ENCODE data around the gene KCNC1.

Gene KCNC1

GRCh38 chr11:17748044-17748443 lies 13.5 kb downstream of the KCNC1 start:
- TF ChIP-seq EZH2 (IDR thresholded peaks at IDR 0.05; ENCODE audit: borderline replicate concordance, low read length) (no peak), CTCF (IDR thresholded peaks at IDR 0.05; ENCODE audit: low read length) (no peak)
- no peaks in the 10 kb centered on the region for H3K4me1 ChIP-seq (ENCODE audit: insufficient read depth, low read length, severe bottlenecking)
- H4K20me1 ChIP-seq (ENCODE audit: insufficient read depth, low read length) = no peaks in the 10 kb centered on the region
- no peak overlapping the region for H3K4me2 ChIP-seq (ENCODE audit: low read length)
- H3F3A ChIP-seq (ENCODE audit: insufficient read depth, low read length) = no peaks in the 10 kb centered on the region
- H2AFZ ChIP-seq (ENCODE audit: low read length) = no peak overlapping the region
- no peaks in the 10 kb centered on the region for H3K9me3 ChIP-seq (ENCODE audit: low read length)
- H3K27ac ChIP-seq (ENCODE audit: low read depth, low read length, poor library complexity, severe bottlenecking) = no peak overlapping the region
- H3K36me3 ChIP-seq (ENCODE audit: insufficient read depth, low read length) = no peaks in the 10 kb centered on the region
- H3K27me3 ChIP-seq (ENCODE audit: insufficient read depth, low read length) = no peaks in the 10 kb centered on the region
- no peak overlapping the region for H3K9ac ChIP-seq (ENCODE audit: low read length)
- H3K9me2 ChIP-seq (ENCODE audit: low read depth, low read length) = no peaks in the 10 kb centered on the region
- no peak overlapping the region for H3K4me3 ChIP-seq (ENCODE audit: low read depth, low read length, poor library complexity, severe bottlenecking)
- no peaks in the 10 kb centered on the region for H3K79me2 ChIP-seq (ENCODE audit: insufficient read depth, low read length)

GRCh38 chr11:17748761-17749721 lies 14.5 kb downstream of the KCNC1 start:
- no peaks in the 10 kb centered on the region for H3K9me3 ChIP-seq (ENCODE audit: low read length)
- H3K36me3 ChIP-seq (ENCODE audit: insufficient read depth, low read length) = no peaks in the 10 kb centered on the region
- H3K4me3 ChIP-seq (ENCODE audit: low read depth, low read length, poor library complexity, severe bottlenecking) = no peak overlapping the region
- no peak for TF ChIP-seq EZH2 (IDR thresholded peaks at IDR 0.05; ENCODE audit: borderline replicate concordance, low read length)
- no peak for TF ChIP-seq CTCF (IDR thresholded peaks at IDR 0.05; ENCODE audit: low read length)
- H3F3A ChIP-seq (ENCODE audit: insufficient read depth, low read length) = no peaks in the 10 kb centered on the region
- H3K9me2 ChIP-seq (ENCODE audit: low read depth, low read length) = no peaks in the 10 kb centered on the region
- H4K20me1 ChIP-seq (ENCODE audit: insufficient read depth, low read length) = no peaks in the 10 kb centered on the region
- no peak overlapping the region for H3K9ac ChIP-seq (ENCODE audit: low read length)
- no peak overlapping the region for H3K27ac ChIP-seq (ENCODE audit: low read depth, low read length, poor library complexity, severe bottlenecking)
- no peak overlapping the region for H3K4me2 ChIP-seq (ENCODE audit: low read length)
- H2AFZ ChIP-seq (ENCODE audit: low read length) = no peak overlapping the region
- no peaks in the 10 kb centered on the region for H3K27me3 ChIP-seq (ENCODE audit: insufficient read depth, low read length)
- H3K79me2 ChIP-seq (ENCODE audit: insufficient read depth, low read length) = no peaks in the 10 kb centered on the region
- H3K4me1 ChIP-seq (ENCODE audit: insufficient read depth, low read length, severe bottlenecking) = no peaks in the 10 kb centered on the region

GRCh38 chr11:17750013-17750800 lies 15.6 kb downstream of the KCNC1 start:
- Histone ChIP-seq H3K4me1 (ENCODE audit: insufficient read depth, low read length, severe bottlenecking) (no peaks in the 10 kb centered on the region), H3K36me3 (ENCODE audit: insufficient read depth, low read length) (no peaks in the 10 kb centered on the region), H3K9me2 (ENCODE audit: low read depth, low read length) (no peaks in the 10 kb centered on the region), H3F3A (ENCODE audit: insufficient read depth, low read length) (no peaks in the 10 kb centered on the region), H3K79me2 (ENCODE audit: insufficient read depth, low read length) (no peaks in the 10 kb centered on the region), H2AFZ (ENCODE audit: low read length) (no peak overlapping the region), H3K27ac (ENCODE audit: low read depth, low read length, poor library complexity, severe bottlenecking) (no peak overlapping the region), H3K4me2 (ENCODE audit: low read length) (no peak overlapping the region), H4K20me1 (ENCODE audit: insufficient read depth, low read length) (no peaks in the 10 kb centered on the region), H3K9me3 (ENCODE audit: low read length) (no peaks in the 10 kb centered on the region), H3K4me3 (ENCODE audit: low read depth, low read length, poor library complexity, severe bottlenecking) (no peak overlapping the region), H3K27me3 (ENCODE audit: insufficient read depth, low read length) (peaks cover 3% of the 10 kb centered on the region; the same call in 1 of the 2 replicates), H3K9ac (ENCODE audit: low read length) (no peak overlapping the region)
- no peak for TF ChIP-seq EZH2 (IDR thresholded peaks at IDR 0.05; ENCODE audit: borderline replicate concordance, low read length)
- TF ChIP-seq CTCF (IDR thresholded peaks at IDR 0.05; ENCODE audit: low read length) = no peak

Measured in OCI-LY1 (cell line).